Neural progenitor cell (in vitro differentiated cells): ENCODE data around the gene POLE. TPM values are rescaled to one million over a fixed set of nuclear protein-coding genes. Genes with fewer than 3 reads are reported as not detected.

Experiments used
- DNase-seq: peaks from one replicate; pipeline ENCODE4 v3.0.0-alpha.2; 2016; ENCODE audit warnings: low spot score
- H2AFZ ChIP-seq: fragments of 200-600 bp; sonication (generic); replicated peaks from 2 replicates; pipeline ENCODE4 v1.6.1; 2016; ENCODE audit warnings: antibody characterized with exemption
- H3F3A ChIP-seq: fragments of 200-600 bp; sonication (generic); 2 replicates; pipeline ENCODE4 v1.6.1; 2016; ENCODE audit warnings: antibody characterized with exemption, low read depth
- H3K27ac ChIP-seq: fragments of 200-600 bp; sonication (generic); 2 replicates; pipeline ENCODE4 v1.5.1; 2016; ENCODE audit warnings: mild to moderate bottlenecking
- H3K27me3 ChIP-seq: fragments of 200-600 bp; sonication (generic); 2 replicates; pipeline ENCODE4 v1.6.1; 2016; ENCODE audit warnings: mild to moderate bottlenecking, moderate library complexity
- H3K36me3 ChIP-seq: fragments of 200-600 bp; sonication (generic); 2 replicates; pipeline ENCODE4 v1.5.1; 2016
- H3K4me1 ChIP-seq: fragments of 200-600 bp; sonication (generic); 2 replicates; pipeline ENCODE4 v1.6.1; 2016; ENCODE audit warnings: mixed run types
- H3K4me2 ChIP-seq: fragments of 200-600 bp; sonication (generic); 2 replicates; pipeline ENCODE4 v1.6.1; 2016
- H3K4me3 ChIP-seq: fragments of 200-600 bp; sonication (generic); 2 replicates; pipeline ENCODE4 v1.5.1; 2016
- H3K79me2 ChIP-seq: fragments of 200-600 bp; sonication (generic); 2 replicates; pipeline ENCODE4 v1.6.1; 2016; ENCODE audit warnings: low read depth
- H3K9ac ChIP-seq: fragments of 200-600 bp; sonication (generic); 2 replicates; pipeline ENCODE4 v1.6.1; 2016
- H3K9me3 ChIP-seq: fragments of 200-600 bp; sonication (generic); 2 replicates; pipeline ENCODE4 v1.5.1; 2016; ENCODE audit warnings: low read depth
- H4K20me1 ChIP-seq: fragments of 200-600 bp; sonication (generic); 2 replicates; pipeline ENCODE4 v1.6.1; 2016; ENCODE audit warnings: low read depth
- H3K27ac Mint-ChIP-seq: 3 replicates; pipeline ENCODE4 v1.8.0; 2021; ENCODE audit warnings: mixed read lengths
- H3K27me3 Mint-ChIP-seq: 2 replicates; pipeline ENCODE4 v1.8.0; 2022; ENCODE audit warnings: low read depth, mild to moderate bottlenecking, inconsistent platforms, moderate library complexity, mixed read lengths; ENCODE audit not compliant: insufficient read depth
- H3K36me3 Mint-ChIP-seq: 3 replicates; pipeline ENCODE4 v1.8.0; 2021; ENCODE audit warnings: mixed read lengths
- H3K4me1 Mint-ChIP-seq: 3 replicates; pipeline ENCODE4 v1.8.0; 2021; ENCODE audit warnings: mixed read lengths
- H3K4me3 Mint-ChIP-seq: 3 replicates; pipeline ENCODE4 v1.8.0; 2021; ENCODE audit warnings: mild to moderate bottlenecking, moderate library complexity, mixed read lengths
- H3K9me3 Mint-ChIP-seq: 3 replicates; pipeline ENCODE4 v1.8.0; 2020; ENCODE audit warnings: mixed read lengths
- CTCF ChIP-seq: fragments of 200-600 bp; sonication (generic); IDR thresholded peaks from 2 replicates; pipeline ENCODE4 v1.5.1; 2017; ENCODE audit warnings: antibody characterized with exemption, mild to moderate bottlenecking
- EZH2 ChIP-seq: fragments of 200-600 bp; sonication (generic); IDR thresholded peaks from 2 replicates; pipeline ENCODE4 v1.6.1; 2017; ENCODE audit warnings: antibody characterized with exemption, mild to moderate bottlenecking, moderate library complexity
- EZH2phosphoT487 ChIP-seq: fragments of 200-600 bp; sonication (generic); IDR thresholded peaks from 2 replicates; pipeline ENCODE4 v1.6.1; 2017; ENCODE audit warnings: antibody characterized with exemption
- total RNA-seq: library from RNA; depleted of rRNA; stranded (reverse); fragments of >200 nt; gene quantifications from 2 replicates; pipeline ENCODE4 v1.2.3, GENCODE V29; 2015; ENCODE audit warnings: low replicate concordance

The POLE gene
- total RNA-seq, 1 donor from 2014 or later: 46.8 TPM

- Histone ChIP-seq H2AFZ (no peak overlapping the region), H3K9me3 (no peaks in the 10 kb centered on the region), H4K20me1 (peaks cover 19% of the 10 kb centered on the region), H3K27me3 (peaks cover 8% of the 10 kb centered on the region), H3K4me2 (no peak overlapping the region), H3K27ac (no peak overlapping the region), H3K4me3 (no peak overlapping the region), H3K36me3 (no peaks in the 10 kb centered on the region), H3F3A (peaks cover 4% of the 10 kb centered on the region), H3K79me2 (no peaks in the 10 kb centered on the region), H3K4me1 (no peaks in the 10 kb centered on the region), H3K9ac (no peak overlapping the region)
- no peak overlapping the region for H3K4me3 Mint-ChIP-seq
- no peak for TF ChIP-seq EZH2phosphoT487
- H3K27ac Mint-ChIP-seq: no peak overlapping the region
- peaks cover 24% of the 10 kb centered on the region for H3K36me3 Mint-ChIP-seq
- H3K4me1 Mint-ChIP-seq: peaks cover 9% of the 10 kb centered on the region
- peaks cover 6% of the 10 kb centered on the region for H3K27me3 Mint-ChIP-seq
- no peak for DNase-seq
- H3K9me3 Mint-ChIP-seq: no peaks in the 10 kb centered on the region
Measured at GRCh38 chr12:132625731-132626430, 61.3 kb downstream of the POLE start.

GRCh38 chr12:132624910-132625630 lies 62.1 kb downstream of the POLE start:
- H3K4me3 ChIP-seq: no peak overlapping the region
- no peaks in the 10 kb centered on the region for H3K4me1 ChIP-seq
- H2AFZ ChIP-seq: no peak overlapping the region
- Mint-ChIP-seq H3K4me3 (no peak overlapping the region), H3K27me3 (peaks cover 9% of the 10 kb centered on the region), H3K4me1 (peaks cover 9% of the 10 kb centered on the region), H3K27ac (no peak overlapping the region), H3K36me3 (peaks cover 19% of the 10 kb centered on the region), H3K9me3 (no peaks in the 10 kb centered on the region)
- DNase-seq: no peak
- TF ChIP-seq CTCF: no peak
- no peak for TF ChIP-seq EZH2phosphoT487
- TF ChIP-seq EZH2: no peak
- peaks cover 4% of the 10 kb centered on the region for H3F3A ChIP-seq
- peaks cover 16% of the 10 kb centered on the region for H3K27me3 ChIP-seq
- H3K27ac ChIP-seq: no peak overlapping the region
- no peak overlapping the region for H3K4me2 ChIP-seq
- no peaks in the 10 kb centered on the region for H3K9me3 ChIP-seq
- no peaks in the 10 kb centered on the region for H3K36me3 ChIP-seq
- no peak overlapping the region for H3K9ac ChIP-seq
- H4K20me1 ChIP-seq: peaks cover 26% of the 10 kb centered on the region
- no peaks in the 10 kb centered on the region for H3K79me2 ChIP-seq

DNA sequence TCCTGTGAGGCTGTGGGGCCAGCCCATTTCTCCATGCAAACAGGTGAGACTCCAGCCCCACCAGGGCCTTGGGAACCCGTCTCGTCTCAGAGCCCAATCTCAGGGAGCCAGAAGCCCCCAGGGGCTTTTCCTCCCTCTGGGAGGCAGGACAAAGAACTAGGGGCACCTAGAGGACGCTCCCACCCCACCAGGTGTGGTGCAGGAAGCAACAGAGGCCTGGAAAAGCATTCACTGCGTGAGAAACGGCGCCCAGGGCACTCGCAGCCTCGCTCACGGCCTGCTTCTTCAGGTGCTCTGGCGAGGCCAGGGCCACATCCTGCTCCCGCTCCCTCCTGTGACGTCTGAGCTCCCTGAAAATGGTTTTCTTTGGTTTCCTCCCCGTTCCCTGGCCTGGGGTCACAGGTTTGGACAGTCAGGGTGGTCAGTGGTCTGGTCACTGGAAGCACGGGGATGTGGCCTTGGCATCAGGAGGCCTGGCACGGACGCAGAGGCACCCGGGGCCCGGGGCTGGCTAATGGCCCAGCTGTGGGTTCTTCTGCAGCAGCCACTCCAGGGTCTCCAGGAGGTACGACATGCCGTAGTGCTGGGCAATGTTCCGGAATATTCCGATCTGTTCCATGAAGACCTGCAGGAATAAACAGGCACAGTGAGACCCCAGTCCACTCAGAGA lies 62.8 kb downstream of the POLE start:
- Histone ChIP-seq H2AFZ (no peak overlapping the region), H3K9me3 (no peaks in the 10 kb centered on the region), H3K36me3 (no peaks in the 10 kb centered on the region), H3K4me3 (no peak overlapping the region), H3K9ac (no peak overlapping the region), H3F3A (peaks cover 4% of the 10 kb centered on the region), H3K27ac (no peak overlapping the region), H3K27me3 (peaks cover 23% of the 10 kb centered on the region), H4K20me1 (peaks cover 26% of the 10 kb centered on the region), H3K4me2 (no peak overlapping the region), H3K4me1 (no peaks in the 10 kb centered on the region), H3K79me2 (no peaks in the 10 kb centered on the region)
- TF ChIP-seq EZH2phosphoT487: no peak
- TF ChIP-seq EZH2: no peak
- no peak for TF ChIP-seq CTCF
- Mint-ChIP-seq H3K4me3 (no peak overlapping the region), H3K27ac (no peak overlapping the region), H3K4me1 (peaks cover 9% of the 10 kb centered on the region), H3K9me3 (no peaks in the 10 kb centered on the region), H3K27me3 (peaks cover 10% of the 10 kb centered on the region), H3K36me3 (peaks cover 11% of the 10 kb centered on the region)
- no peak for DNase-seq
